Measurements from ENCODE around the gene RANGAP1.

RANGAP1 gene

GRCh38 chr22:41242396-41243117 is 43.4 kb downstream of the RANGAP1 start:
- TF ChIP-seq ISL1 (CRISPR knock-in tag; IDR thresholded peaks at IDR 0.05) (no peak), ZNF8 (CRISPR knock-in tag; IDR thresholded peaks at IDR 0.05) (no peak), TSHZ2 (CRISPR knock-in tag; IDR thresholded peaks at IDR 0.05) (no peak), ZNF565 (CRISPR knock-in tag; conservative IDR thresholded peaks at IDR 0.05; ENCODE audit: low read depth) (no peak)
- no peak for ATAC-seq

- TF ChIP-seq ZFP3 (CRISPR knock-in tag; IDR thresholded peaks at IDR 0.05) (no peak), ISL1 (CRISPR knock-in tag; IDR thresholded peaks at IDR 0.05) (no peak), CSDC2 (CRISPR knock-in tag; IDR thresholded peaks at IDR 0.05) (no peak), ZFP30 (CRISPR knock-in tag; IDR thresholded peaks at IDR 0.05) (no peak), BACH2 (CRISPR knock-in tag; IDR thresholded peaks at IDR 0.05; ENCODE audit: borderline replicate concordance) (no peak)
- no peak for ATAC-seq
These were observed 44.8 kb downstream of the RANGAP1 start for GRCh38 chr22:41241133-41241676.

GRCh38 chr22:41240377-41241132 is 45.4 kb downstream of the RANGAP1 start, which contains the start of gene CHADL:
Gene CHADL (minus strand): TSS chr22:41240931. CDS start chr22:41240881, 50 bp downstream.
- no peak; the same call in 2 of the 3 replicates for ATAC-seq

GRCh38 chr22:41239443-41240128 is 46.4 kb downstream of the RANGAP1 start:
- TF ChIP-seq CSRNP3 (CRISPR knock-in tag; IDR thresholded peaks at IDR 0.05): no peak
- no peak for TF ChIP-seq SNAI2 (CRISPR knock-in tag; IDR thresholded peaks at IDR 0.05)
- no peak for TF ChIP-seq RARB (CRISPR knock-in tag; IDR thresholded peaks at IDR 0.05)
- TF ChIP-seq TCF4 (CRISPR knock-in tag; IDR thresholded peaks at IDR 0.05; ENCODE audit: borderline replicate concordance): no peak
- TF ChIP-seq POU6F1 (CRISPR knock-in tag; IDR thresholded peaks at IDR 0.05; ENCODE audit: borderline replicate concordance, low read depth): no peak
- no peak for TF ChIP-seq CSDC2 (CRISPR knock-in tag; IDR thresholded peaks at IDR 0.05)
- TF ChIP-seq ZNF565 (CRISPR knock-in tag; conservative IDR thresholded peaks at IDR 0.05; ENCODE audit: low read depth): no peak
- TF ChIP-seq TSHZ2 (CRISPR knock-in tag; IDR thresholded peaks at IDR 0.05): no peak
- TF ChIP-seq PPARA (CRISPR knock-in tag; IDR thresholded peaks at IDR 0.05; ENCODE audit: borderline replicate concordance): no peak
- no peak for TF ChIP-seq BACH2 (CRISPR knock-in tag; IDR thresholded peaks at IDR 0.05; ENCODE audit: borderline replicate concordance)
- TF ChIP-seq ZFP3 (CRISPR knock-in tag; IDR thresholded peaks at IDR 0.05): no peak
- TF ChIP-seq ISL1 (CRISPR knock-in tag; IDR thresholded peaks at IDR 0.05): no peak
- no peak for TF ChIP-seq ZNF8 (CRISPR knock-in tag; IDR thresholded peaks at IDR 0.05)
- no peak for TF ChIP-seq GLIS3 (CRISPR knock-in tag; IDR thresholded peaks at IDR 0.05)
- TF ChIP-seq ZC3H10 (CRISPR knock-in tag; IDR thresholded peaks at IDR 0.05): no peak
- TF ChIP-seq ZNF70 (CRISPR knock-in tag; IDR thresholded peaks at IDR 0.05): no peak
- ATAC-seq: no peak

More at GRCh38 chr22:41240377-41241132, 45.4 kb downstream of the RANGAP1 start, which contains the start of gene CHADL:
- no peak for TF ChIP-seq POU6F1 (CRISPR knock-in tag; IDR thresholded peaks at IDR 0.05; ENCODE audit: borderline replicate concordance, low read depth)

All from SK-N-SH treated with all-trans-retinoic acid at 6 μM for 48 hours (cell line).